ENCODE results near the gene TANK.

The TANK gene

GRCh38 chr2:161160226-161161073 is at the start of gene TANK:
Gene TANK, plus strand, starts transcription at chr2:161160428. Its CDS starts 19,235 bp downstream, at chr2:161179663.
- TF ChIP-seq GATA3 (IDR thresholded peaks at IDR 0.05; ENCODE audit: low read depth, low read length), result no peak
- TF ChIP-seq GATA2 (IDR thresholded peaks at IDR 0.05; ENCODE audit: low read depth, low read length), result no peak

GRCh38 chr2:161111531-161111930 is 48.7 kb upstream of the TANK start:
- TF ChIP-seq GATA2 (IDR thresholded peaks at IDR 0.05; ENCODE audit: low read depth, low read length), result no peak
- TF ChIP-seq GATA3 (IDR thresholded peaks at IDR 0.05; ENCODE audit: low read depth, low read length), result no peak

- no peak for TF ChIP-seq GATA2 (IDR thresholded peaks at IDR 0.05; ENCODE audit: low read depth, low read length)
- no peak for TF ChIP-seq GATA3 (IDR thresholded peaks at IDR 0.05; ENCODE audit: low read depth, low read length)
These were observed 47.3 kb upstream of the TANK start for GRCh38 chr2:161112908-161113307.

- no peak for TF ChIP-seq GATA2 (IDR thresholded peaks at IDR 0.05; ENCODE audit: low read depth, low read length)
- TF ChIP-seq GATA3 (IDR thresholded peaks at IDR 0.05; ENCODE audit: low read depth, low read length), result no peak
These were observed 46.3 kb upstream of the TANK start for GRCh38 chr2:161113693-161114575.

- no peak for TF ChIP-seq GATA2 (IDR thresholded peaks at IDR 0.05; ENCODE audit: low read depth, low read length)
- TF ChIP-seq GATA3 (IDR thresholded peaks at IDR 0.05; ENCODE audit: low read depth, low read length), result no peak
These were observed 45.0 kb upstream of the TANK start for GRCh38 chr2:161115205-161115604.

- TF ChIP-seq GATA3 (IDR thresholded peaks at IDR 0.05; ENCODE audit: low read depth, low read length), result no peak
- TF ChIP-seq GATA2 (IDR thresholded peaks at IDR 0.05; ENCODE audit: low read depth, low read length), result no peak
These were observed 44.4 kb upstream of the TANK start for GRCh38 chr2:161115605-161116380.

GRCh38 chr2:161116509-161116908 is 43.7 kb upstream of the TANK start:
- TF ChIP-seq GATA2 (IDR thresholded peaks at IDR 0.05; ENCODE audit: low read depth, low read length) (no peak), GATA3 (IDR thresholded peaks at IDR 0.05; ENCODE audit: low read depth, low read length) (no peak)

GRCh38 chr2:161117506-161117905 is 42.7 kb upstream of the TANK start:
- TF ChIP-seq GATA3 (IDR thresholded peaks at IDR 0.05; ENCODE audit: low read depth, low read length), result no peak
- TF ChIP-seq GATA2 (IDR thresholded peaks at IDR 0.05; ENCODE audit: low read depth, low read length), result no peak

GRCh38 chr2:161118722-161119121 is 41.5 kb upstream of the TANK start:
- no peak for TF ChIP-seq GATA3 (IDR thresholded peaks at IDR 0.05; ENCODE audit: low read depth, low read length)
- TF ChIP-seq GATA2 (IDR thresholded peaks at IDR 0.05; ENCODE audit: low read depth, low read length), result no peak

GRCh38 chr2:161119483-161119882 is 40.7 kb upstream of the TANK start:
- TF ChIP-seq GATA3 (IDR thresholded peaks at IDR 0.05; ENCODE audit: low read depth, low read length) (no peak), GATA2 (IDR thresholded peaks at IDR 0.05; ENCODE audit: low read depth, low read length) (no peak)

GRCh38 chr2:161120775-161121174 is 39.5 kb upstream of the TANK start:
- TF ChIP-seq GATA2 (IDR thresholded peaks at IDR 0.05; ENCODE audit: low read depth, low read length), result no peak
- no peak for TF ChIP-seq GATA3 (IDR thresholded peaks at IDR 0.05; ENCODE audit: low read depth, low read length)

- TF ChIP-seq GATA3 (IDR thresholded peaks at IDR 0.05; ENCODE audit: low read depth, low read length) (no peak), GATA2 (IDR thresholded peaks at IDR 0.05; ENCODE audit: low read depth, low read length) (no peak)
These were observed 38.6 kb upstream of the TANK start for GRCh38 chr2:161121622-161122021.

- TF ChIP-seq GATA2 (IDR thresholded peaks at IDR 0.05; ENCODE audit: low read depth, low read length) (no peak), GATA3 (IDR thresholded peaks at IDR 0.05; ENCODE audit: low read depth, low read length) (no peak)
These were observed 37.3 kb upstream of the TANK start for GRCh38 chr2:161122772-161123530.

Data from SH-SY5Y (cell line).